D721Med (cell line): ENCODE results near the gene DLEC1.

Experiments
- DNase-seq: peaks from one replicate; pipeline ENCODE4 v3.0.0; 2011; ENCODE audit warnings: low spot score; ENCODE audit not compliant: insufficient read length
- FAIRE-seq: peaks from 2 replicates; lab custom pipeline; 2011; peaks lifted over from hg19 to GRCh38; lab: Jason Lieb, UNC
- TF ChIP-seq, protein P1 (sequence below): IDR thresholded peaks from 2 replicates; pipeline ENCODE4 v1.5.1; 2012; ENCODE audit warnings: mild to moderate bottlenecking, control low read depth; ENCODE audit not compliant: insufficient read depth; ENCODE audit errors: missing control alignments

Gene DLEC1

GRCh38 chr3:37992271-37993066 lies 46.5 kb upstream of the DLEC1 start:
- FAIRE-seq (no peak), DNase-seq (no peak)
- TF ChIP-seq, protein P1, sequence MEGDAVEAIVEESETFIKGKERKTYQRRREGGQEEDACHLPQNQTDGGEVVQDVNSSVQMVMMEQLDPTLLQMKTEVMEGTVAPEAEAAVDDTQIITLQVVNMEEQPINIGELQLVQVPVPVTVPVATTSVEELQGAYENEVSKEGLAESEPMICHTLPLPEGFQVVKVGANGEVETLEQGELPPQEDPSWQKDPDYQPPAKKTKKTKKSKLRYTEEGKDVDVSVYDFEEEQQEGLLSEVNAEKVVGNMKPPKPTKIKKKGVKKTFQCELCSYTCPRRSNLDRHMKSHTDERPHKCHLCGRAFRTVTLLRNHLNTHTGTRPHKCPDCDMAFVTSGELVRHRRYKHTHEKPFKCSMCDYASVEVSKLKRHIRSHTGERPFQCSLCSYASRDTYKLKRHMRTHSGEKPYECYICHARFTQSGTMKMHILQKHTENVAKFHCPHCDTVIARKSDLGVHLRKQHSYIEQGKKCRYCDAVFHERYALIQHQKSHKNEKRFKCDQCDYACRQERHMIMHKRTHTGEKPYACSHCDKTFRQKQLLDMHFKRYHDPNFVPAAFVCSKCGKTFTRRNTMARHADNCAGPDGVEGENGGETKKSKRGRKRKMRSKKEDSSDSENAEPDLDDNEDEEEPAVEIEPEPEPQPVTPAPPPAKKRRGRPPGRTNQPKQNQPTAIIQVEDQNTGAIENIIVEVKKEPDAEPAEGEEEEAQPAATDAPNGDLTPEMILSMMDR = no peak

- FAIRE-seq (no peak), DNase-seq (no peak)
- TF ChIP-seq, protein P1 = no peak
Observed at GRCh38 chr3:37993067-37993455, 45.9 kb upstream of the DLEC1 start.

DNA sequence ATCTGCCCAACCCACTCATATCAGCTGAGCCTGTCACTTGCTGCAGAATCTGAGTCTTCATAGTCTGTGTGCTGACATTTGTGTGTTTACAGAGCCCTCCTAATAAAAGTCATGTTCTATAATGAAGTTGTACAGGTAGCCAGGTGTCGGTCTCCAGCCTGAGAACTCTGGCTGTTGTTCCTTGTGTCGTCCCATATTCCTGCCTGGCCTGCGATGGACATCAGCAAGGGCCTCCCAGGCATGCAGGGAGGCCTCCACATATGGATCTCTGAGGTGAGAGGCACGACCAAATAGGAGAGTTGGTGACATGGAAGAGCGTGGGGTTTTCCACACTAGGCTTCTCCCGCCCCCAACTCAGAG lies 45.6 kb upstream of the DLEC1 start:
- TF ChIP-seq, protein P1 = no peak
- FAIRE-seq (no peak), DNase-seq (no peak)

DNA sequence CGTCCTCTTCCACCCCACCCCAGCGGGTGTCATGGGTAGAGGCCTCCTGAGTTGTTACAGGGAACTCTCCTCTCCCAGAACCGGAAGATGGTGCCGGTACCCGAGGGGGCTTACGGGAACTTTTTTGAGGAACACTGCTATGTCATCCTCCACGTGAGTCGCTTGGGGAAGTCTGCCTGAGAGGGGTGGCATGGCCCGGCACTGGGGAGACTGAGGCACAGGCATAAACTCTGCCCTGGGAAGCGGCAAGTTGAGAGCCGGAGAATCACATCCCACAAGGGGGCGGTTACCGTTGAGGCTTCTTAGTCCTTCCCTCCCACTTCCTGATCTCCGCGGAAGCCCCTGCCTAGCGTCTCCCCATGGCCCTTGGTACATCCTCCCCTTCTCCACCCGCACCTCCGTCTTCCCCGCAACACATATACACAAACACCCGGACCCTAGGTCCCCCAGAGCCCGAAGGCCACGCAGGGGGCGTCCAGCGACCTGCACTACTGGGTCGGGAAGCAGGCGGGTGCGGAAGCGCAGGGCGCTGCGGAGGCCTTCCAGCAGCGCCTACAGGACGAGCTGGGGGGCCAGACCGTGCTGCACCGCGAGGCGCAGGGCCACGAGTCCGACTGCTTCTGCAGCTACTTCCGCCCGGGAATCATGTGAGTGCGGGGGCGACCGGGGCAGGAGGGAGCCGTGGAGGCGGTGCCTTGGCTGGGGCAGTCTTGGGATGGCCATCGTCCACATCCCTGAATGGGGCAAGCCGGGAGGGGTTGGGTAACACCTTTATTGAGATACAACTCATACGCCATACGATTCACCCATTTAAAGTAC lies 45.0 kb upstream of the DLEC1 start:
- DNase-seq = no peak
- TF ChIP-seq, protein P1 = no peak
- FAIRE-seq = no peak

GRCh38 chr3:37994639-37994972 lies 44.4 kb upstream of the DLEC1 start:
- DNase-seq = no peak
- TF ChIP-seq, protein P1 = no peak
- FAIRE-seq = no peak

DNA sequence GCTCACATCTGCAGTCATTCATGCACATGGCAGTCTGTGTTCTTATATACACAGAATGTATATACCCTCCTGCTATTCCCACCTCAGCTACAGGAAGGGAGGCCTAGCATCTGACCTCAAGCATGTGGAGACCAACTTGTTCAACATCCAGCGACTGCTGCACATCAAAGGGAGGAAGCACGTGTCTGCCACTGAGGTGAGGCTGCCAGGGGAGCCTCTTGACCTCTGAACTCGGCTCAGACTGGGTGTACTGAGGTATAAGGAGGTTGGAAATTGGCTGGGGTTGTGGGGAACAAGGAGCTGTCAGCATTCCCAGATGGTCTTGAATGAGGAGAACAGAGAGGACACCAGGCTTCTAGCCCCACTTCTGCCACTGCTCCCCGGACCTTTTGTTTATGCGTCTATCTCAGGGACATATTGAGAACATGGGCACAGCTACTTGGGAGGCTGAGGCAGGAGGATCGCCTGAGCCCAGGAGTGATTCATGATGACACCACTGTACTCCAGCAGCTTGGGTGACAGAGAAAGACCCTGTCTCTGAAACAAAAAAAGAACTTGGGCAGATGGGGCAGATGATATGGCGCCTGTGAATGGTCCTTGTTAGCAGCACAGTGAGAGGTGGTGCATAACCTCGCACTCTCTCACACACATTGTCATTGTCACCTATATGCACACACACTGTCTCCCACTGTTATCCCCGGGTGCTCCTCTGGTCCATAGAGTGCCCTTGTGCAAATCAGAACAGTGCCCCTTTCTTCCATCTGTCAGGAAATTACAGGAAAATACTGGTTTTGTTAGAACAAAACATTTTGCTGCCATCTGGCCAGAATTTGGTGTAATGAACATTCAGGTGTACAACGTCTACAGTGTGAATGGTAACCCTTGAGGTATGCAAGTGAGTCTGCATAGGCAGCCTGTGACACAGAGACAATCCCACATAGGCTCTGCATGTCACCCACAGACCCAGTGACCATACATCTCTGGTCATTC lies 43.1 kb upstream of the DLEC1 start:
- FAIRE-seq (no peak), DNase-seq (no peak)
- TF ChIP-seq, protein P1 = no peak
